Hepatocyte (in vitro differentiated cells): Measurements from ENCODE around the gene KCNJ14. TPM values are rescaled to one million over a fixed set of nuclear protein-coding genes. Genes with fewer than 3 reads are reported as not detected.
A peak's percentile ranks its signal among the peaks of the same experiment; 100 is the strongest.

Experiments
- DNase-seq: peaks from one replicate; pipeline ENCODE4 v3.0.0-alpha.2; 2016; ENCODE audit warnings: low spot score
- H2AFZ ChIP-seq: fragments of 200-600 bp; sonication (generic); 2 replicates; pipeline ENCODE4 v1.6.0; 2016; ENCODE audit warnings: antibody characterized with exemption, mild to moderate bottlenecking
- H3K27ac ChIP-seq: fragments of 200-600 bp; sonication (generic); 2 replicates; pipeline ENCODE4 v1.5.1; 2016; ENCODE audit warnings: mild to moderate bottlenecking
- H3K27me3 ChIP-seq: fragments of 200-600 bp; sonication (generic); 2 replicates; pipeline ENCODE4 v1.6.1; 2016
- H3K36me3 ChIP-seq: fragments of 200-600 bp; sonication (generic); replicated peaks from 2 replicates; pipeline ENCODE4 v1.5.1; 2016; ENCODE audit warnings: low read depth; ENCODE audit not compliant: insufficient read depth
- H3K4me1 ChIP-seq: fragments of 200-600 bp; sonication (generic); 2 replicates; pipeline ENCODE4 v1.5.1; 2016; ENCODE audit warnings: mild to moderate bottlenecking, moderate library complexity; ENCODE audit not compliant: insufficient read depth
- H3K4me2 ChIP-seq: fragments of 200-600 bp; sonication (generic); 2 replicates; pipeline ENCODE4 v1.6.0; 2016
- H3K4me3 ChIP-seq: fragments of 200-600 bp; sonication (generic); 2 replicates; pipeline ENCODE4 v1.5.1; 2016; ENCODE audit warnings: mild to moderate bottlenecking
- H3K79me2 ChIP-seq: fragments of 200-600 bp; sonication (generic); 2 replicates; pipeline ENCODE4 v1.6.0; 2017; ENCODE audit warnings: mild to moderate bottlenecking
- H3K9me2 ChIP-seq: fragments of 200-600 bp; sonication (generic); replicated peaks from 2 replicates; pipeline ENCODE4 v1.6.0; 2017; ENCODE audit warnings: mild to moderate bottlenecking; ENCODE audit not compliant: insufficient read depth
- H3K9me3 ChIP-seq: fragments of 200-600 bp; sonication (generic); 2 replicates; pipeline ENCODE4 v1.5.1; 2016; ENCODE audit warnings: low read depth, mild to moderate bottlenecking
- H4K20me1 ChIP-seq: fragments of 200-600 bp; sonication (generic); 2 replicates; pipeline ENCODE4 v1.6.0; 2016; ENCODE audit warnings: mild to moderate bottlenecking; ENCODE audit not compliant: insufficient read depth, poor library complexity, severe bottlenecking
- EZH2 ChIP-seq: fragments of 200-600 bp; sonication (generic); IDR thresholded peaks from 2 replicates; pipeline ENCODE4 v1.6.1; 2016; ENCODE audit warnings: antibody characterized with exemption, mild to moderate bottlenecking, borderline replicate concordance
- EZH2phosphoT487 ChIP-seq: fragments of 200-600 bp; sonication (generic); IDR thresholded peaks from one replicate; pipeline ENCODE4 v1.6.1; 2018; ENCODE audit warnings: antibody characterized with exemption, mild to moderate bottlenecking, low read depth, moderate library complexity; ENCODE audit not compliant: unreplicated experiment, severe bottlenecking
- WGBS: methylation state at CpG from one replicate; pipeline ENCODE4 v1.1.6; 2016; ENCODE audit warnings: low lambda C conversion rate; ENCODE audit errors: missing lambda C conversion rate; 5-methylcytosine and 5-hydroxymethylcytosine counted together
- polyA plus RNA-seq: library from polyadenylated mRNA; unstranded; fragments of >200 nt; fragmentation: Nextera tagmentation; extraction: Ambion mirVana; gene quantifications from 2 replicates; pipeline ENCODE4 v1.2.1, GENCODE V29; 2016
- total RNA-seq: library from RNA; depleted of rRNA; stranded (reverse); fragments of >200 nt; gene quantifications from 2 replicates; pipeline ENCODE4 v1.2.3, GENCODE V29; 2014
- TF ChIP-seq, protein P1 (sequence below): fragments of 200-600 bp; sonication (generic); IDR thresholded peaks from 2 replicates; pipeline ENCODE4 v1.5.1; 2016; ENCODE audit warnings: antibody characterized with exemption, mild to moderate bottlenecking; ENCODE audit not compliant: poor library complexity

The KCNJ14 gene
- total and polyA plus RNA-seq, 2 experiments from 2014 or later, result 0.70 to 1.1 TPM

DNA sequence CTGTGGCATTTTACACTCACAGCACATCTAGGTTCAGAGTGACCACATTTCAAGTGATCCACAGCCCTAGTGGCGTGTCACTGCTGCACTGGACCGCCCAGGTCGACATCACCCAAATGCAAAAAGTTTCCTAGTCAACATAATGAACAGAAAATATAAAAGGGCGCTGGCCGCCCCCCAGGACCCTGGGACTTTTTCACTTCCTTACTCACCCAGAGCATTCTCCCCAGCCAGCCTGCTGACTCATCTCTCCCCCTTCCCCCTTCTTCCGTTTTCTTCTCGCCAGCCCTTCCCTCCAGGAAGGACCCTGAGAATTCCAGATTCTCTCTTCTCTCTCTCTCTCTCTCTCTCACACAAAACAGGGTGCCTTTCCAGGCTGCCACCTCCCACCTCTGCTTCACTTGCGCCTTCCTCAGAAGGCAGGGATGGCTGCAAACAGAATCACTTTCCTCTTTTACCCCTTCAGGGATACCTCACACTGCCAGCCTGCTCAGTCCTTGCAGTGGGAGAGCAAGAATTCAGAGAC lies 30.6 kb upstream of the KCNJ14 start:
- Histone ChIP-seq H4K20me1 (no peaks in the 10 kb centered on the region), H3K27ac (peak overlapping the region; percentile 29)

DNA sequence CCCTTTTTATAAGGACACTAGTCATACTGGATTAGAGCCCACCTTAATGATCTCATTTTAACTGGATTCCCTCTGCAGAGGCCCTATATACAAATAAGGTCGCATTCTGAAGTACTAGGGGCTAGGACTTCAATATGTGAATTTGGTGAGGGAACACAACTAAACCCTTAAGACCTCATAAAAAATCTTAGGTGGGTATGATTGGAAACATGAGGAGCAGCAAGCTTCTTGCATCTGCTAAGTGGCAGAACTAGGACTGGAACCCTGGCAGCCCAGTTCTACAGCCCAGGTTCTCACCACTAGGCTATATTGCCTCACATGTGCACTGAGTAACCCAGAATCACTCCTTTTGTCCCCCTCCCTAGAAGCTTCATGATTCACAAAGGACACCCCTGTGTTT lies 26.7 kb upstream of the KCNJ14 start:
- 87% methylated on average over 1 of the region's 1 CpG for WGBS
- no peak overlapping the region for H3K4me2 ChIP-seq
- no peak for DNase-seq
- H3K4me1 ChIP-seq, result no peaks in the 10 kb centered on the region
- no peaks in the 10 kb centered on the region for H3K9me2 ChIP-seq
- no peak overlapping the region for H2AFZ ChIP-seq
- H4K20me1 ChIP-seq, result no peaks in the 10 kb centered on the region
- TF ChIP-seq EZH2 (no peak), EZH2phosphoT487 (no peak)
- TF ChIP-seq, protein P1, sequence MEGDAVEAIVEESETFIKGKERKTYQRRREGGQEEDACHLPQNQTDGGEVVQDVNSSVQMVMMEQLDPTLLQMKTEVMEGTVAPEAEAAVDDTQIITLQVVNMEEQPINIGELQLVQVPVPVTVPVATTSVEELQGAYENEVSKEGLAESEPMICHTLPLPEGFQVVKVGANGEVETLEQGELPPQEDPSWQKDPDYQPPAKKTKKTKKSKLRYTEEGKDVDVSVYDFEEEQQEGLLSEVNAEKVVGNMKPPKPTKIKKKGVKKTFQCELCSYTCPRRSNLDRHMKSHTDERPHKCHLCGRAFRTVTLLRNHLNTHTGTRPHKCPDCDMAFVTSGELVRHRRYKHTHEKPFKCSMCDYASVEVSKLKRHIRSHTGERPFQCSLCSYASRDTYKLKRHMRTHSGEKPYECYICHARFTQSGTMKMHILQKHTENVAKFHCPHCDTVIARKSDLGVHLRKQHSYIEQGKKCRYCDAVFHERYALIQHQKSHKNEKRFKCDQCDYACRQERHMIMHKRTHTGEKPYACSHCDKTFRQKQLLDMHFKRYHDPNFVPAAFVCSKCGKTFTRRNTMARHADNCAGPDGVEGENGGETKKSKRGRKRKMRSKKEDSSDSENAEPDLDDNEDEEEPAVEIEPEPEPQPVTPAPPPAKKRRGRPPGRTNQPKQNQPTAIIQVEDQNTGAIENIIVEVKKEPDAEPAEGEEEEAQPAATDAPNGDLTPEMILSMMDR, result no peak
- no peaks in the 10 kb centered on the region for H3K27me3 ChIP-seq
- no peak overlapping the region for H3K4me3 ChIP-seq
- no peaks in the 10 kb centered on the region for H3K79me2 ChIP-seq
- H3K36me3 ChIP-seq, result no peaks in the 10 kb centered on the region
- no peak overlapping the region for H3K27ac ChIP-seq
- no peaks in the 10 kb centered on the region for H3K9me3 ChIP-seq

More for the DNA sequence above, 30.6 kb upstream of the KCNJ14 start:
- 48% methylated on average over 8 of the region's 8 CpGs for WGBS
- Histone ChIP-seq H3K4me3 (no peak overlapping the region), H3K36me3 (no peaks in the 10 kb centered on the region), H3K79me2 (no peaks in the 10 kb centered on the region), H3K9me2 (no peaks in the 10 kb centered on the region), H3K4me1 (no peaks in the 10 kb centered on the region), H3K4me2 (peak overlapping the region; percentile 50), H3K9me3 (no peaks in the 10 kb centered on the region), H3K27me3 (no peaks in the 10 kb centered on the region), H2AFZ (peak overlapping the region; percentile 2)
- no peak for DNase-seq
- TF ChIP-seq, protein P1, result no peak
- TF ChIP-seq EZH2 (no peak), EZH2phosphoT487 (no peak)

DNA sequence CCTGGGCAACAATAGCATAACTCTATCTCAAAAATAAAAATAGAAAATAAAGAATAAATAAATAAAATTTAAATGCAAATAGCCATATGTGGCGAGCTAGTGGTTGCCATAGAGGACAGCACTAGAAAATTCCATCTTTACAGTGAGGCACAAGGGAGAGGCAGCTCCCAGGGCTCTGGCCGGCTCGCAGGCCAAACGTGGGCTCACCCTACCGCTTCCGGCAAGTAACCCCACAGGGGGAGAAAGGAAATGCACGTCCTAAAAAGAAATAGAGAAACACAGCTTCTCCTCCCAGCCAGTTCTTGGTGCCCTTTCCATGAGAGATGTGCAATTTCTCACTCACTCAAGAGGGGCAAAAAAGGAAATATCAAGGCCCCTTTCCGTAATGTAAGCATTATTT lies 22.0 kb upstream of the KCNJ14 start:
- WGBS, result 84% methylated on average over 8 of the region's 8 CpGs
- H3K9me2 ChIP-seq, result no peaks in the 10 kb centered on the region
- no peak overlapping the region for H3K4me3 ChIP-seq
- H2AFZ ChIP-seq, result no peak overlapping the region
- no peaks in the 10 kb centered on the region for H4K20me1 ChIP-seq
- no peaks in the 10 kb centered on the region for H3K9me3 ChIP-seq
- no peaks in the 10 kb centered on the region for H3K36me3 ChIP-seq
- no peak for DNase-seq
- H3K4me1 ChIP-seq, result no peaks in the 10 kb centered on the region
- H3K27me3 ChIP-seq, result no peaks in the 10 kb centered on the region
- no peaks in the 10 kb centered on the region for H3K79me2 ChIP-seq
- no peak overlapping the region for H3K27ac ChIP-seq
- H3K4me2 ChIP-seq, result no peak overlapping the region
- TF ChIP-seq EZH2phosphoT487, result no peak

DNA sequence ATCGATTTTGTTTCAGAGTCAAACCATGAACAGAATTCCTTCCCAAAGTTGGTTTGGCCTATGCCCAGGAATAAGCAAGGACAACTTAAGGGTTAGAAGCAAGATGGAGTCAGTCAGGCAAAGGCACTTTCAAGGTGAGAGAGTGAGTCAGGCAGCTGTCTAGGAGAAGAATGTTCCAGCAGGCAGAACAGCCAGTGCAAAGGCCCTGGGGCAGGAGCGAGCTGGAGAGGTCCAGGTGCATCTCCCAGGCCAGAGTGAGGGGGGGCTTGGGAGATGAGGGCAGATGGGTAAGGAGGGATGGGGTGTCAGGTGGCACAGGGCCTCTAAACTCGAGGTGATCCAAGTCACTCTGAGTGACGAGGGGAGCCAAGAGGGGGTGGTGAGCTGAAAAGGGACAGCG lies 18.8 kb upstream of the KCNJ14 start:
- WGBS, result 93% methylated on average over 5 of the region's 5 CpGs
- Histone ChIP-seq H3K27ac (no peak overlapping the region), H3K9me3 (no peaks in the 10 kb centered on the region), H3K4me3 (no peak overlapping the region), H3K79me2 (no peaks in the 10 kb centered on the region), H3K4me1 (no peaks in the 10 kb centered on the region), H3K4me2 (no peak overlapping the region), H3K9me2 (no peaks in the 10 kb centered on the region), H3K36me3 (no peaks in the 10 kb centered on the region), H3K27me3 (peaks cover under 1% of the 10 kb centered on the region), H4K20me1 (no peaks in the 10 kb centered on the region), H2AFZ (no peak overlapping the region)
- DNase-seq, result no peak
- TF ChIP-seq, protein P1, result no peak
- TF ChIP-seq EZH2, result no peak
- no peak for TF ChIP-seq EZH2phosphoT487
